ENCODE data around the gene WSCD1.

WSCD1 gene

GRCh38 chr17:6027342-6028024 is 42.7 kb upstream of the WSCD1 start:
- TF ChIP-seq ESRRG (CRISPR knock-in tag; IDR thresholded peaks at IDR 0.05) (no peak), ZFP30 (CRISPR knock-in tag; IDR thresholded peaks at IDR 0.05) (no peak), CSDC2 (CRISPR knock-in tag; IDR thresholded peaks at IDR 0.05) (no peak), CSRNP3 (CRISPR knock-in tag; IDR thresholded peaks at IDR 0.05) (no peak), TCF4 (CRISPR knock-in tag; IDR thresholded peaks at IDR 0.05; ENCODE audit: borderline replicate concordance) (no peak), ARNTL (CRISPR knock-in tag; IDR thresholded peaks at IDR 0.05; ENCODE audit: borderline replicate concordance, low read depth) (no peak), TOX (CRISPR knock-in tag; IDR thresholded peaks at IDR 0.05; ENCODE audit: borderline replicate concordance) (no peak), ZFP3 (CRISPR knock-in tag; IDR thresholded peaks at IDR 0.05) (no peak), ZNF70 (CRISPR knock-in tag; IDR thresholded peaks at IDR 0.05) (no peak), RARB (CRISPR knock-in tag; IDR thresholded peaks at IDR 0.05) (no peak)
- TF ChIP-seq, protein P1, sequence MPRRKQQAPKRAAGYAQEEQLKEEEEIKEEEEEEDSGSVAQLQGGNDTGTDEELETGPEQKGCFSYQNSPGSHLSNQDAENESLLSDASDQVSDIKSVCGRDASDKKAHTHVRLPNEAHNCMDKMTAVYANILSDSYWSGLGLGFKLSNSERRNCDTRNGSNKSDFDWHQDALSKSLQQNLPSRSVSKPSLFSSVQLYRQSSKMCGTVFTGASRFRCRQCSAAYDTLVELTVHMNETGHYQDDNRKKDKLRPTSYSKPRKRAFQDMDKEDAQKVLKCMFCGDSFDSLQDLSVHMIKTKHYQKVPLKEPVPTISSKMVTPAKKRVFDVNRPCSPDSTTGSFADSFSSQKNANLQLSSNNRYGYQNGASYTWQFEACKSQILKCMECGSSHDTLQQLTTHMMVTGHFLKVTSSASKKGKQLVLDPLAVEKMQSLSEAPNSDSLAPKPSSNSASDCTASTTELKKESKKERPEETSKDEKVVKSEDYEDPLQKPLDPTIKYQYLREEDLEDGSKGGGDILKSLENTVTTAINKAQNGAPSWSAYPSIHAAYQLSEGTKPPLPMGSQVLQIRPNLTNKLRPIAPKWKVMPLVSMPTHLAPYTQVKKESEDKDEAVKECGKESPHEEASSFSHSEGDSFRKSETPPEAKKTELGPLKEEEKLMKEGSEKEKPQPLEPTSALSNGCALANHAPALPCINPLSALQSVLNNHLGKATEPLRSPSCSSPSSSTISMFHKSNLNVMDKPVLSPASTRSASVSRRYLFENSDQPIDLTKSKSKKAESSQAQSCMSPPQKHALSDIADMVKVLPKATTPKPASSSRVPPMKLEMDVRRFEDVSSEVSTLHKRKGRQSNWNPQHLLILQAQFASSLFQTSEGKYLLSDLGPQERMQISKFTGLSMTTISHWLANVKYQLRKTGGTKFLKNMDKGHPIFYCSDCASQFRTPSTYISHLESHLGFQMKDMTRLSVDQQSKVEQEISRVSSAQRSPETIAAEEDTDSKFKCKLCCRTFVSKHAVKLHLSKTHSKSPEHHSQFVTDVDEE (CRISPR knock-in tag; IDR thresholded peaks at IDR 0.05) = no peak
- TF ChIP-seq, protein P2, sequence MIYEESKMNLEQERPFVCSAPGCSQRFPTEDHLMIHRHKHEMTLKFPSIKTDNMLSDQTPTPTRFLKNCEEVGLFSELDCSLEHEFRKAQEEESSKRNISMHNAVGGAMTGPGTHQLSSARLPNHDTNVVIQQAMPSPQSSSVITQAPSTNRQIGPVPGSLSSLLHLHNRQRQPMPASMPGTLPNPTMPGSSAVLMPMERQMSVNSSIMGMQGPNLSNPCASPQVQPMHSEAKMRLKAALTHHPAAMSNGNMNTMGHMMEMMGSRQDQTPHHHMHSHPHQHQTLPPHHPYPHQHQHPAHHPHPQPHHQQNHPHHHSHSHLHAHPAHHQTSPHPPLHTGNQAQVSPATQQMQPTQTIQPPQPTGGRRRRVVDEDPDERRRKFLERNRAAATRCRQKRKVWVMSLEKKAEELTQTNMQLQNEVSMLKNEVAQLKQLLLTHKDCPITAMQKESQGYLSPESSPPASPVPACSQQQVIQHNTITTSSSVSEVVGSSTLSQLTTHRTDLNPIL (CRISPR knock-in tag; IDR thresholded peaks at IDR 0.05; ENCODE audit: low read depth) = no peak
- no peak for ATAC-seq

DNA sequence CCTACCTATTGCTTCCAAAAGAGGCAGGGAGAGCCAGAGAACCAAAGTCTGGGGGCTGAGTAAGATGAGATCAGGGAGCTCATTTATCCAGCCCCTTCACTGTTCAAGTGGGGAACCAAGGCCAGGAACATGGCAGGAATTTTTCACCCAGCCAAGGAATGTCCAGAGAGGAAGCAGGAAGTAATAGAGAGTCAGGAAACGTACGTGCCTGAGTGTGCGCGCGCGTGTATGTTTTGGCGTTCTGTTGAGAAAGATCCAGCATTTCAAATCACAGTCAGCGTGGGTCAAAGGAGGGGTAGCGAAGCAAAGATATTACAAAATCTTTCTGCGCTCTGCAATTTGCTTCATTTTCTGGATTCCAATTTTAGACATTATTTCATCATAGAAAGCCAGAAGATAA is 41.9 kb upstream of the WSCD1 start:
- no peak for ATAC-seq
- TF ChIP-seq ZNF70 (CRISPR knock-in tag; IDR thresholded peaks at IDR 0.05) (no peak), ZNF8 (CRISPR knock-in tag; IDR thresholded peaks at IDR 0.05) (no peak), CSRNP3 (CRISPR knock-in tag; IDR thresholded peaks at IDR 0.05) (no peak), OSR1 (CRISPR knock-in tag; IDR thresholded peaks at IDR 0.05) (no peak), CSDC2 (CRISPR knock-in tag; IDR thresholded peaks at IDR 0.05) (no peak), ARNTL (CRISPR knock-in tag; IDR thresholded peaks at IDR 0.05; ENCODE audit: borderline replicate concordance, low read depth) (no peak), ZFP3 (CRISPR knock-in tag; IDR thresholded peaks at IDR 0.05) (no peak), RARB (CRISPR knock-in tag; IDR thresholded peaks at IDR 0.05) (no peak), BACH2 (CRISPR knock-in tag; IDR thresholded peaks at IDR 0.05; ENCODE audit: borderline replicate concordance) (no peak), ESRRG (CRISPR knock-in tag; IDR thresholded peaks at IDR 0.05) (no peak), ZNF565 (CRISPR knock-in tag; conservative IDR thresholded peaks at IDR 0.05; ENCODE audit: low read depth) (no peak)
- TF ChIP-seq, protein P2 (CRISPR knock-in tag; IDR thresholded peaks at IDR 0.05; ENCODE audit: low read depth) = no peak
- TF ChIP-seq, protein P1 (CRISPR knock-in tag; IDR thresholded peaks at IDR 0.05) = no peak
